Lung (tissue), 12 donors: ENCODE results near the gene OR2T34. TPM values are rescaled to one million over a fixed set of nuclear protein-coding genes. Genes with fewer than 3 reads are reported as not detected.

Experiments
- ATAC-seq: fragments of 200-7000 bp; cut with Tn5 transposase; one replicate; pipeline ENCODE4 v1.9.1; 2020; ENCODE audit warnings: moderate number of reproducible peaks; ENCODE audit not compliant: insufficient read depth, low FRiP score
- DNase-seq, 3 donors: peaks; one replicate each; pipeline ENCODE4 v3.0.0-alpha.2; 2013 to 2017
- H3K27ac ChIP-seq, 2 donors: one replicate each; pipeline ENCODE4 v1.5.1; 2013; ENCODE audit warnings: mild to moderate bottlenecking in 2 of 2, moderate library complexity in 2 of 2, control low read depth in 1 of 2, inconsistent platforms in 1 of 2, low read depth in 1 of 2, low read length in 1 of 2
- H3K27me3 ChIP-seq, 3 donors: one replicate each; pipeline ENCODE4 v1.5.1; 2013; ENCODE audit warnings: low read length in 2 of 3; ENCODE audit not compliant: control insufficient read depth in 3 of 3, insufficient read depth in 3 of 3
- H3K36me3 ChIP-seq, 4 donors: one replicate each; pipeline ENCODE4 v1.5.1; 2013; ENCODE audit warnings: low read length in 4 of 4, mild to moderate bottlenecking in 1 of 4, moderate library complexity in 1 of 4; ENCODE audit not compliant: control insufficient read depth in 4 of 4, insufficient read depth in 4 of 4
- H3K4me1 ChIP-seq, 5 donors: one replicate each; pipeline ENCODE4 v1.5.1; 2013; ENCODE audit warnings: low read length in 5 of 5, mild to moderate bottlenecking in 2 of 5, moderate library complexity in 1 of 5; ENCODE audit not compliant: control insufficient read depth in 5 of 5, insufficient read depth in 5 of 5
- H3K4me3 ChIP-seq: one replicate; pipeline ENCODE4 v1.5.1; 2013; ENCODE audit warnings: mild to moderate bottlenecking, control low read depth, moderate library complexity
- H3K9ac ChIP-seq, 2 donors: one replicate each; pipeline ENCODE4 v1.5.1; 2013; ENCODE audit warnings: low read length in 2 of 2, control low read depth in 1 of 2; ENCODE audit not compliant: insufficient read depth in 1 of 2
- H3K9me3 ChIP-seq, 4 donors: one replicate each; pipeline ENCODE4 v1.5.1; 2013; ENCODE audit warnings: low read length in 3 of 4, mild to moderate bottlenecking in 1 of 4, moderate library complexity in 1 of 4; ENCODE audit not compliant: control insufficient read depth in 4 of 4, insufficient read depth in 3 of 4
- WGBS, 2 donors: extraction: QIAGEN DNeasy Blood & Tissue Kit; methylation state at CpG; one replicate each; pipeline ENCODE4 v1.1.7; 2013; 5-methylcytosine and 5-hydroxymethylcytosine counted together
- polyA plus RNA-seq, 2 donors: library from polyadenylated mRNA; stranded (reverse); fragments of 200-250 nt; gene quantifications; one replicate each; pipeline ENCODE4 v1.2.1, GENCODE V29; 2013
- total RNA-seq, 2 donors: library from RNA; depleted of rRNA in 1 of 2; stranded (reverse); fragments of >200 nt in 1 of 2; gene quantifications; one replicate each; pipeline ENCODE4 v1.2.1, GENCODE V29; 2014 to 2021
- TF ChIP-seq, protein P1 (sequence below): IDR thresholded peaks from 2 replicates; pipeline ENCODE4 v1.5.1; 2012; ENCODE audit warnings: mild to moderate bottlenecking; ENCODE audit errors: control extremely low read depth, extremely low read depth
- donor health status: control.
- donor health status: control.
- donor health status: Bipolar disorder and iron deficiency.
- donor health status: healthy.
- donor health status: DM: yes; HTN: yes; CAD: no.

The OR2T34 gene
- total and polyA plus RNA-seq, 4 donors = not detected

DNA sequence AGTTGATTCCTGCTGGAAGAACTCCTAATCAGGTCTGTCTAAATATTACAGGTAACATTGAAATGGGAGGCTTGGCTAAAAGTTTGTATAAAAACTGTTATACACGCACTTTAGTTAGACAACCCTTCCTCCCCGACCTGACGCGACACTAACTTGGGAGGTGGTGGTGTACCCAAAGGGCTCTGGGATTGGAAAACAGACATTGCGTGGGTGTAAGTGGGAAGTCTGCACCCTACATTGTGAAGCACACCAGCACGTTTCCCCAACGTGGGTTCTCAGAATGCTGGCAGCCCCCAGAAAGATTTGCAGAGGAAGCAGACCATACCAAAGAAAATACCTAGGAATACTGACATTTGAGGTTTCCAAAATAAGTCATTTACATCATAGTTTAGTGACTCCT is 43.6 kb upstream of the OR2T34 start:
- ATAC-seq (no peak), DNase-seq (no peak)
- 75 to 82% methylated on average over 7 of the region's 7 CpGs for WGBS, 2 donors
- TF ChIP-seq, protein P1, sequence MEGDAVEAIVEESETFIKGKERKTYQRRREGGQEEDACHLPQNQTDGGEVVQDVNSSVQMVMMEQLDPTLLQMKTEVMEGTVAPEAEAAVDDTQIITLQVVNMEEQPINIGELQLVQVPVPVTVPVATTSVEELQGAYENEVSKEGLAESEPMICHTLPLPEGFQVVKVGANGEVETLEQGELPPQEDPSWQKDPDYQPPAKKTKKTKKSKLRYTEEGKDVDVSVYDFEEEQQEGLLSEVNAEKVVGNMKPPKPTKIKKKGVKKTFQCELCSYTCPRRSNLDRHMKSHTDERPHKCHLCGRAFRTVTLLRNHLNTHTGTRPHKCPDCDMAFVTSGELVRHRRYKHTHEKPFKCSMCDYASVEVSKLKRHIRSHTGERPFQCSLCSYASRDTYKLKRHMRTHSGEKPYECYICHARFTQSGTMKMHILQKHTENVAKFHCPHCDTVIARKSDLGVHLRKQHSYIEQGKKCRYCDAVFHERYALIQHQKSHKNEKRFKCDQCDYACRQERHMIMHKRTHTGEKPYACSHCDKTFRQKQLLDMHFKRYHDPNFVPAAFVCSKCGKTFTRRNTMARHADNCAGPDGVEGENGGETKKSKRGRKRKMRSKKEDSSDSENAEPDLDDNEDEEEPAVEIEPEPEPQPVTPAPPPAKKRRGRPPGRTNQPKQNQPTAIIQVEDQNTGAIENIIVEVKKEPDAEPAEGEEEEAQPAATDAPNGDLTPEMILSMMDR = no peak
- Histone ChIP-seq H3K36me3 (no peaks in the 10 kb centered on the region), H3K9me3 (no peaks in the 10 kb centered on the region), H3K4me3 (no peak overlapping the region), H3K9ac (no peak overlapping the region), H3K27ac (no peak overlapping the region), H3K27me3 (no peaks in the 10 kb centered on the region), H3K4me1 (no peaks in the 10 kb centered on the region)

DNA sequence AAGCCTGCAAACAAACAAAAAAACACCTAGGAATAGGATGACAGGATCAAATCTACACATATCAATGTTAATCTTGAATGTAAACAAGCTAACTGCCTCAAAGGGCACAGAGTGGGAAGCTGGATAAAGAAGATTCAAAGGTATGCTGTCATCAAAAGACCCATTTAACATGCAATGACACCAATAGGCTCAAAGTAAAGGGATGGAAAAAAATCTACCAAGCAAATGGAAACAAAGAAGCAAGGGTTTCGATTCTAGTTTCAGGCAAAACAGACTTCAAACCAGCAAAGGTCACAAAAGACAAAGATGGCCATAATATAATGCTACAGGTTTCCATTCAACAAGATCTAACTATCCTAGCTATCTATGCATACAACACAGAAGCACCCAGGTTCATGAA is 39.2 kb upstream of the OR2T34 start:
- WGBS, 2 donors = 75 to 82% methylated on average over 1 of the region's 1 CpG
- no peak overlapping the region for H3K4me3 ChIP-seq
- TF ChIP-seq, protein P1 = no peak
- no peaks in the 10 kb centered on the region for H3K27me3 ChIP-seq
- DNase-seq = no peak
- H3K4me1 ChIP-seq = no peaks in the 10 kb centered on the region
- no peaks in the 10 kb centered on the region for H3K36me3 ChIP-seq
- no peak overlapping the region for H3K9ac ChIP-seq
- H3K27ac ChIP-seq = no peak overlapping the region
- H3K9me3 ChIP-seq = no peaks in the 10 kb centered on the region
- no peak for ATAC-seq

DNA sequence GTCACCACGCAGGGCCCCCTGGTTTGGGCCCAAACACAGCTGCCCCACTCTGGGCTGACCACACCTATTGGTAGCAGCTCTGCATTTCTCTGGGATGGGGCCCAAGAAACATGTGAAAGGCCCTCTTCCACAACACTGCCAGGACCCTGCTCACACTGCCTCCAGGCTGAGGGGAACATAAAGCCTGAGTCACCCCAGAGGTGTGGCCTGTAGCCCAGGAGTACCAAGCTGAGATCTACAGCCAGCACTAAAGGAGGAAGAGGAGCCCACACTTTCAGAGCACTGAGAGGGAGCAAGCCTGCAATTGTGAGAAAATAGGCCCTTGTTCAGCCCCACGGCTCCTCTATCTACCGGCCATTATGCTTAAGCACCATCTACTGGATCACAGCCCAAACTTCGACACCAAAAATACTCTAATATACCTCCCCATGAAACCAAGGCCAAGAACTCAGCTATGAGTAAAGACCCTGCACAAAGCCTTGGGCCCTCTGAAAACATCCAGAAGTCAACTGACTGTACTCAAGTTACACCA is 37.4 kb upstream of the OR2T34 start:
- Histone ChIP-seq H3K36me3 (no peaks in the 10 kb centered on the region), H3K27ac (no peak overlapping the region), H3K4me1 (no peaks in the 10 kb centered on the region), H3K27me3 (no peaks in the 10 kb centered on the region), H3K9ac (no peak overlapping the region), H3K4me3 (no peak overlapping the region), H3K9me3 (no peaks in the 10 kb centered on the region)
- DNase-seq = no peak
- 81 to 82% methylated on average over 4 of the region's 4 CpGs for WGBS, 2 donors
- no peak for ATAC-seq
- TF ChIP-seq, protein P1 = no peak

DNA sequence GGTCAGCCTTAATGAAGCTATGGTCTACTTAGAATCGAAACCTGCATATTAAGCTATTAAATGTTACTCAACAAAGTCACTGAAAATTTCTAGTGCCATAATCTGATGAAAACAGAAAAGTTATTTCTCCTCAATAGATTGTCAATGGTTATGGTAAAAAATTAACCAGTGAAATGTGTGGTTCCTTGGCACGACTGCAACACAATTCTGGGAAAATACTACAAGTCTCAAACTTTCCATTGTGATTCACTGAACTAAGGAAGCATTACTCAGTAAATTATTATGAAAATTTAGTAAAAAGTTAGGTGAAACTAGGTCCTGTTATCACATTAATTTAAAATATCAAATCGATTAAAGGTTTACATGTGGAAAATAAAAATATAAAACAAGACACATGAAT is 35.7 kb upstream of the OR2T34 start:
- no peak for DNase-seq
- H3K4me1 ChIP-seq = no peaks in the 10 kb centered on the region
- no peak overlapping the region for H3K9ac ChIP-seq
- WGBS, 2 donors = 52 to 61% methylated on average over 3 of the region's 3 CpGs
- H3K27ac ChIP-seq = no peak overlapping the region
- TF ChIP-seq, protein P1 = no peak
- no peak for ATAC-seq
- no peaks in the 10 kb centered on the region for H3K9me3 ChIP-seq
- H3K36me3 ChIP-seq = no peaks in the 10 kb centered on the region
- H3K27me3 ChIP-seq = no peaks in the 10 kb centered on the region
- no peak overlapping the region for H3K4me3 ChIP-seq
